ENCODE data around the gene PRAC1. TPM values are rescaled to one million over a fixed set of nuclear protein-coding genes. Genes with fewer than 3 reads are reported as not detected.
"Not testable (repeated sequence)": the region's sequence is repeated elsewhere in the genome, so short reads cannot be mapped to it uniquely, and the experiment has no call there.

PRAC1 gene
- total and polyA plus RNA-seq, 8 donors: not detected

- FAIRE-seq: no peak
Observed at GRCh38 chr17:48717367-48718226, 4.7 kb downstream of the PRAC1 start.

DNA sequence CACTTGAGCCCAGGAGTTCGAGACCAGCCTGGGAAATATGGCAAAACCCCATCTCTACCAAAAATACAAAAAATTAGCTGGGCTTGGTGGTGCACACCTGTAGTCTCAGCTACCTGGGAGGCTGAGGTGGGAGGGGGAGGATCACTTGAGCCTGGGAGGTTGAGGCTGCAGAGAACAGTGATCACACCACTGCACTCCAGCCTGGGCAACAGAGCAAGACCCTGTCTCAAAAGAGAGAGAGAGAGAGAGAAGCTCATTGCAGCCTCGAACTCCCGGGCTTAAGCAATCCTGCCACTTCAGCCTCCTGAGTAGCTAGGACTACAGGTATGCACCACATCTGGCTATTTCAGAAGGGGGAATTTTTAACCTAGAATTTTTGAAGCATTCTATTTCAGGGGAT lies 5.8 kb downstream of the PRAC1 start:
- WGBS, 2 donors: 47 to 50% methylated on average over 3 of the region's 3 CpGs
- H3K27ac ChIP-seq; intact Hi-C loops (cut with DNase I); H3K4me3 ChIP-seq; ATAC-seq; H3K9me3 ChIP-seq; H3K4me1 ChIP-seq; H3K36me3 ChIP-seq; FAIRE-seq; DNase-seq: not testable (repeated sequence)
- H3K27me3 ChIP-seq: peaks cover 6 to 55% (median 17%) of the 10 kb centered on the region in 4 donors

More at GRCh38 chr17:48717367-48718226, 4.7 kb downstream of the PRAC1 start:
- Histone ChIP-seq H3K27me3 (peaks cover 6 to 65% (median 19%) of the 10 kb centered on the region in 4 donors), H3K36me3 (no peaks in the 10 kb centered on the region), H3K4me3 (no peak overlapping the region), H3K27ac (no peak overlapping the region), H3K9me3 (no peaks in the 10 kb centered on the region), H3K4me1 (no peaks in the 10 kb centered on the region)
- TF ChIP-seq, protein P1, sequence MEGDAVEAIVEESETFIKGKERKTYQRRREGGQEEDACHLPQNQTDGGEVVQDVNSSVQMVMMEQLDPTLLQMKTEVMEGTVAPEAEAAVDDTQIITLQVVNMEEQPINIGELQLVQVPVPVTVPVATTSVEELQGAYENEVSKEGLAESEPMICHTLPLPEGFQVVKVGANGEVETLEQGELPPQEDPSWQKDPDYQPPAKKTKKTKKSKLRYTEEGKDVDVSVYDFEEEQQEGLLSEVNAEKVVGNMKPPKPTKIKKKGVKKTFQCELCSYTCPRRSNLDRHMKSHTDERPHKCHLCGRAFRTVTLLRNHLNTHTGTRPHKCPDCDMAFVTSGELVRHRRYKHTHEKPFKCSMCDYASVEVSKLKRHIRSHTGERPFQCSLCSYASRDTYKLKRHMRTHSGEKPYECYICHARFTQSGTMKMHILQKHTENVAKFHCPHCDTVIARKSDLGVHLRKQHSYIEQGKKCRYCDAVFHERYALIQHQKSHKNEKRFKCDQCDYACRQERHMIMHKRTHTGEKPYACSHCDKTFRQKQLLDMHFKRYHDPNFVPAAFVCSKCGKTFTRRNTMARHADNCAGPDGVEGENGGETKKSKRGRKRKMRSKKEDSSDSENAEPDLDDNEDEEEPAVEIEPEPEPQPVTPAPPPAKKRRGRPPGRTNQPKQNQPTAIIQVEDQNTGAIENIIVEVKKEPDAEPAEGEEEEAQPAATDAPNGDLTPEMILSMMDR (IDR thresholded peaks at IDR 0.05): no peak
- ATAC-seq (no peak), DNase-seq (no peak)
- intact Hi-C loops (cut with DNase I): no loop called here
- 9 to 15% methylated on average over 10 of the region's 10 CpGs for WGBS, 2 donors

DNA sequence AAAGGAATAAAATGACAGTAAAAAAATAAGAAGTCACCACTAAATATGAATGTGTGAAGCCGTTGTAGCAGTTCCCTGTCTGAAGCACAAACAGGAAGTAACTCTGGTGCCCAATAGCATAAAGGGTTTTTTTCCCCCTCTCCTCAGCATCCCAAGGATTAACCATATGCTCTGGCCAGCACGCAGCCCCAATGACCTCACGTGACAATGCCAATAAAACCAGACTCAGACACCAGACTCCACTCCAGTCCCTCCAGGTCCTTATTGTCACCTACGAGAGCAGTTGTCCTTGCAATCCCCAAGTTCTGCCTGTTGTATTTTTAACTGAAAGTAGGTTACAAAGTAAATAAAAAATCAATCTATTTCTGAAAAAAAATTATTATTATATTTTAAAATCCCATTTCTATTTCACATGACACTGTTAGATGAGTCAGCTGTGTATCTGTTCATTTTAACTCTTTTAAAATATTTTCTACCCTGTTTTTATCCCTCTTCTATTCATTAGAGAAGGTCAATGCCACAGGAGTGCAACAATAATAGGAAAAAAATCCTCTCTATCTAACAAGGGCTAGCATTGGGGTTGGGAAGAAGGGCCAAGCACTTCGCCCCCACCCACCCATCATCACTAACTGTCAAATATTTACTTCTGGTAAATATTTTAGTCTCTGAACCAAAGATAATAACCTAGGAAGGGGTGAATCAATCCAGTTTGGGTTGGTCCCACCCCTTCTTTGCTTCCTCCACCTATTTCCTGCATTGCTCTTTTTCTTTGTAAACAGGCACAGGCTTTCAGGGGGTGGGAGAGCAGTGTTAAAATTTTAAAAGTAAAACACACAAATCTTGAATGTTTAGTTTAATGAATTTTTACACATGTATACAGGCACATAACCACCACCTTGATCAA lies 6.6 kb downstream of the PRAC1 start:
- Histone ChIP-seq H3K36me3 (no peaks in the 10 kb centered on the region), H3K27ac (no peak overlapping the region), H3K4me1 (no peaks in the 10 kb centered on the region), H3K9me3 (no peaks in the 10 kb centered on the region), H3K4me3 (no peak overlapping the region), H3K27me3 (peaks cover 6 to 50% (median 15%) of the 10 kb centered on the region in 4 donors)
- 25% methylated on average over 5 of the region's 5 CpGs for WGBS, 2 donors
- intact Hi-C loops (cut with DNase I): no loop called here
- DNase-seq (no peak), ATAC-seq (no peak), FAIRE-seq (no peak)
- TF ChIP-seq, protein P1 (IDR thresholded peaks at IDR 0.05): no peak

DNA sequence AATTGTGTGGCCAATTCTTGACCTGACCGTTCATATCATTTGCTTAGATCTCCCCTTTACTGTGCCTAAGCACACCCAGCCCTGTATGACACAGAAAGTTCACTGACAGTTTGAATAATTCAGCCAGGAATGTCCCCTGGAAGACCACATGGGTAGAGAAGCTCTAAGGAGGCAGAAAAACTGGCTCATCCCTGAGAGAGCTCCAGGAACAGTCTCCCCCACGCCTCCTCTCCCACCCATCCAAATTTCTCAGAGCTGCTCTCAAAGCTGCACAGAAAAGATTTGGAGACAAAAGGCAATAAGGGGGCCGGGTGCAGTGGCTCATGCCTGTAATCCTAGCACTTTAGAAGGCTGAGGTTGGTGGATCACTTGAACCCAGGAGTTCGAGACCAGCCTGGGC lies 11.2 kb downstream of the PRAC1 start:
- ATAC-seq: no peak
- peaks cover 0 to 13% (median 0%) of the 10 kb centered on the region in 4 donors for H3K27me3 ChIP-seq
- FAIRE-seq: no peak
- 40% methylated on average over 4 of the region's 4 CpGs for WGBS, 2 donors
- DNase-seq: no peak
- H3K36me3 ChIP-seq: no peaks in the 10 kb centered on the region
- H3K9me3 ChIP-seq: no peaks in the 10 kb centered on the region
- H3K27ac ChIP-seq: no peak overlapping the region
- H3K4me1 ChIP-seq: no peaks in the 10 kb centered on the region
- intact Hi-C loops (cut with DNase I): no loop called here
- TF ChIP-seq, protein P1 (IDR thresholded peaks at IDR 0.05): no peak
- no peak overlapping the region for H3K4me3 ChIP-seq

Data from pancreas (tissue), 10 donors.